ENCODE measurements around the gene KRT40. TPM values are rescaled to one million over a fixed set of nuclear protein-coding genes. Genes with fewer than 3 reads are reported as not detected.

Gene KRT40
- total and polyA plus RNA-seq, 2 of the 8 experiments (the other 6 are each of a cell fraction or from before 2014, with no cell fraction given), result not detected

DNA sequence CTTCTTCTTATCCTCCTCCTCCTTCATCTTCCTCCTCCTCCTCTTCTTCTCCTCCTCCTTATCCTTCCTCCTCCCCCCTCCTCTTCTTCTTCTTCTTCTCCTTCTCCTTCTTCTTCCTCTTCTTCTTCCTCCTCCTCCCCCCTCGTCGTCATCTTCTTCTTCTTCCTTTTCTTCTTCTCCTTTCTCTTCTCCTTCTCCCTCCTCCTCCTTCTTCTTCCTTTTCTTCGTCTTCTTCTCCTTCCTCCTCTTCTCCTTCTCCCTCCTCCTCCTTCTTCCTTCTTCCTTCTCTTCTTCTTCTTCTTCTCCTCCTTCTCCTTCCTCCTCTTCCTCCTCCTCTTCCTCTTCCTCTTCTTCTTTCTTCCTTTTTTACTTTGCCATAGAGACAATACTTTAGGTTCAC, 41.6 kb downstream of the KRT40 start:
- no peaks in the 10 kb centered on the region for H3K79me2 ChIP-seq (ENCODE audit: control insufficient read depth in 1 of 2, insufficient read depth in 2 of 2, low read length in 2 of 2)
- H2BK120ac ChIP-seq (replicated peaks; ENCODE audit: low read depth, low read length), result no peak overlapping the region
- no peak overlapping the region for H3K23ac ChIP-seq (ENCODE audit: insufficient read length)
- H2BK12ac ChIP-seq (ENCODE audit: low read depth, low read length), result no peak overlapping the region
- no peak overlapping the region for H3K14ac ChIP-seq (ENCODE audit: insufficient read length)
- 74% methylated on average over 3 of the region's 3 CpGs; no CpG with 5 or more reads in 1 of the 2 experiments for WGBS, 2 experiments (ENCODE audit: extremely low coverage in 1 of 2, insufficient coverage in 1 of 2, insufficient read length in 1 of 2, insufficient replicate concordance in 2 of 2, low coverage in 1 of 2, low lambda C conversion rate in 2 of 2, missing lambda C conversion rate in 1 of 2)
- no peak overlapping the region for H3K27ac ChIP-seq (ENCODE audit: low read depth, low read length)
- no peak overlapping the region for H4K5ac ChIP-seq (ENCODE audit: insufficient read length, low read depth, low read length)
- H3K4me3 ChIP-seq (ENCODE audit: extremely low read depth in 1 of 4, insufficient read depth in 2 of 4, low read depth in 3 of 4, low read length in 4 of 4), result no peak overlapping the region
- H2AFZ ChIP-seq (ENCODE audit: low read length), result no peak overlapping the region
- no peaks in the 10 kb centered on the region for H3K23me2 ChIP-seq (ENCODE audit: low read depth, low read length)
- H3K36me3 ChIP-seq (ENCODE audit: control insufficient read depth in 2 of 4, insufficient read depth in 4 of 4, low read length in 3 of 4), result no peaks in the 10 kb centered on the region
- no peak overlapping the region for H3K9ac ChIP-seq (replicated peaks in 1 of 4; ENCODE audit: extremely low read depth in 1 of 4, low read depth in 3 of 4, low read length in 3 of 4)
- no peaks in the 10 kb centered on the region for H3K9me3 ChIP-seq (ENCODE audit: insufficient read depth in 2 of 2, low read depth in 1 of 2, low read length in 1 of 2)
- H2BK15ac ChIP-seq (ENCODE audit: low read length), result no peak overlapping the region
- CTCF ChIA-PET (ENCODE audit: partially characterized antibody), result no interaction called here
- no peaks in the 10 kb centered on the region for H3K79me1 ChIP-seq (ENCODE audit: low read depth, low read length)
- H3K4me2 ChIP-seq (ENCODE audit: insufficient read depth in 1 of 2, low read depth in 2 of 2, low read length in 2 of 2), result no peak overlapping the region
- FAIRE-seq (no peak), DNase-seq (ENCODE audit: low read depth in 1 of 2, low spot score in 2 of 2) (no peak)
- no peaks in the 10 kb centered on the region for H3K27me3 ChIP-seq (replicated peaks in 1 of 4; ENCODE audit: control insufficient read depth in 3 of 4, extremely low read depth in 1 of 4, insufficient read depth in 3 of 4, low read length in 3 of 4)
- H4K91ac ChIP-seq (replicated peaks; ENCODE audit: insufficient read length, low read length), result no peak overlapping the region
- H2BK20ac ChIP-seq (ENCODE audit: low read length), result no peak overlapping the region
- H2BK5ac ChIP-seq (ENCODE audit: low read depth, low read length), result no peak overlapping the region
- no peak overlapping the region for H3K4ac ChIP-seq (replicated peaks; ENCODE audit: insufficient read length, low read depth, low read length)
- H3K4me1 ChIP-seq (replicated peaks in 1 of 4; ENCODE audit: control insufficient read depth in 3 of 4, insufficient read depth in 4 of 4, low read length in 3 of 4), result peaks cover 0 to 1% (median 0%) of the 10 kb centered on the region in 4 experiments; a peak in 1 of 7 replicates
- H3K18ac ChIP-seq (ENCODE audit: extremely low read depth, low read length), result no peak overlapping the region
- H4K20me1 ChIP-seq (replicated peaks in 1 of 2; ENCODE audit: control insufficient read depth in 1 of 2, insufficient read depth in 2 of 2, low read length in 2 of 2), result no peaks in the 10 kb centered on the region
- no peak overlapping the region for H4K8ac ChIP-seq (ENCODE audit: extremely low read depth, insufficient read depth, low read length)
- no peak overlapping the region for H2AK5ac ChIP-seq (ENCODE audit: low read depth, low read length)
- POLR2A ChIA-PET (ENCODE audit: partially characterized antibody), result no interaction called here
- no peak overlapping the region for H3K56ac ChIP-seq (replicated peaks; ENCODE audit: insufficient read length, low read depth, low read length)
- TF ChIP-seq BACH1 (IDR thresholded peaks at IDR 0.05; ENCODE audit: low read length) (no peak), CTBP2 (IDR thresholded peaks at IDR 0.05; ENCODE audit: borderline replicate concordance, insufficient read depth, insufficient read length, low read length) (no peak), TCF12 (IDR thresholded peaks at IDR 0.05; ENCODE audit: low read depth, low read length) (no peak), NANOG (IDR thresholded peaks at IDR 0.05; ENCODE audit: insufficient read depth, low read depth, low read length, poor library complexity, severe bottlenecking) (no peak), POLR2A (IDR thresholded peaks at IDR 0.05; ENCODE audit: control extremely low read depth in 1 of 2, low read depth in 2 of 2, low read length in 2 of 2) (no peak), SIRT6 (IDR thresholded peaks at IDR 0.05; ENCODE audit: low read length) (no peak), CREB1 (IDR thresholded peaks at IDR 0.05) (no peak), TBP (IDR thresholded peaks at IDR 0.05; ENCODE audit: low read depth, low read length) (no peak), JUND (IDR thresholded peaks at IDR 0.05; ENCODE audit: low read length) (no peak), CEBPB (IDR thresholded peaks at IDR 0.05; ENCODE audit: low read depth, low read length) (no peak)

Measured in H1 (cell line).